Activated naive CD4-positive, alpha-beta T cell treated with Interleukin-2 at 50 U/mL for 16 hours (primary cell): ENCODE results near the gene OTUD3.
"Not testable (repeated sequence)": the region's sequence is repeated elsewhere in the genome, so short reads cannot be mapped to it uniquely, and the experiment has no call there.

Experiments
- DNase-seq: peaks from one replicate; pipeline ENCODE4 v3.0.0-alpha.2; 2020

The OTUD3 gene

GRCh38 chr1:19882111-19883071 is at the start of gene OTUD3:
Gene OTUD3 (plus strand): TSS chr1:19882395. CDS start chr1:19882514, 119 bp downstream.
- peak; percentile 96 for DNase-seq

DNA sequence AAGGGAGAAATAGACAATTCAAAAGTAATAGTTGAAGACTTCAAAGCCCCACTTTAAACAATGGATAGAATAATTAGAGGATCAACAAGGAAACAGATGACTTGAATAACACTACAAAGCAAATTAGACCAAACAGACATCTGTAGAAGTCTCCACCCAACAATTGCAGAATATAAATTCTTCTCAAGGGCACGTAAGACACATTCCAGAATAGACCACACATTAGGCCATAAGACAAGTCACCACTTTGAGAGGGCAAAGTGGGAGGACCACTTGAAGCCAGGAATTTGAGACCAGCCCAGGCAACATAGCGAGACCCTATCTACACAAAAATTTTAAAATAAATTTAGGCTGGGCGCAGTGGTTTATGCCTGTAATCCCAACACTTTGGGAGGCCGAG is 46.6 kb upstream of the OTUD3 start:
- DNase-seq = no peak

- DNase-seq = no peak
These were observed 44.3 kb upstream of the OTUD3 start for GRCh38 chr1:19837866-19838265.

- no peak for DNase-seq
These were observed 42.0 kb upstream of the OTUD3 start for GRCh38 chr1:19840228-19840627.

DNA sequence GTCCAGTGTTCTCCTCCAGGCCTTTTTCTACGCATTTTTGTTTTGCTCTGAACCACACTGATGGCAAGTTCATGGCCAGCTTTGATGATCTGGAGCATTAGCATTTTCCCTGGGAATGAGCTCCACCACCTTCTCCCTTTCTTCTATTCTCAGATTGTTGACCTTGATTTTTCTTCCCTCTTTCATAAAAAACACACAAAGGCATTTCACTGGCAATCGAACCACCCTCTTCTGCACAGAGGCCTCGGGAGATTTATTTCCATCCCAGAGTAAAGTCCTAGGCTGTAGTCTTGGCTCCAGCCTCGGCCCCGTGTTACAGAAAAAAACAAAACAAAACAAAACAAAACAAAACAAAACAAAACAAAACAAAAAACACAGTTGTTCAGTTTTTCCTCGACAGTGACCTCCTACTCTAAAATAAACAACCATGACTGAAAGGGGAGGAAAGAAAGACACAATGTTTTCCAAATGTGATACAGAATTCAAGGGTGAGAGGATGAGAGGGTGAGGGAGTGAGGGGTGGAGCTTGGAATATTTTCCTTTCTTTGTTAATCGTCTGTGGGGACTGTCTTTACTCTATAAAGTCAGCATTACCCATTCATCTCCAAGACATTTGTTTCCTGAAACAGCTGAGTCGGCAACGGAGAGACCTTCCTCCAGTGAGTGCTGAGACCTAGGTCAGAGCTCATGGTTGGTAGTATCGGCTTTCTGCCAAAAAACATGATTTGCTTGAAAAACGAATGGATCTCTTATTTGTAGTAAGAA is 37.3 kb upstream of the OTUD3 start:
- DNase-seq = no peak

GRCh38 chr1:19845555-19845954 is 36.6 kb upstream of the OTUD3 start:
- no peak for DNase-seq

- DNase-seq = no peak
These were observed 35.9 kb upstream of the OTUD3 start for GRCh38 chr1:19846338-19846737.

DNA sequence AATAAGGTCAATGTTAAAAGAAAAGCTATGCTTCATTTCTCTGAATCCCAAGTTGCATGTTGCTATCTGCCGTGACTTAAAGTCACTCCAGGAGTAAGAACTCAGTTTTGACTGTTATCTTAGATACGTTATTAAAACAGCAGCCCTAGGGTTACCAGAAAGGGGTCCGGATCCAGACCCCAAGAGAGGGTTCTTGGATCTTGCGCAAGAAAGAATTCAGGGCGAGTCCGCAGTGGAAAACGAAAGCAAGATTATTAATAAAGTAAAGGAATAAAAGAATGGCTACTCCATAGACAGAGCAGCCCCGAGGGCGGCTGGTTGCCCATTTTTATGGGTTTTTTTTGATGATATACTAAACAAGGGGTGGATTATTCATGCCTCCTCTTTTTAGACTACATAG is 34.9 kb upstream of the OTUD3 start:
- not testable (repeated sequence) for DNase-seq

DNA sequence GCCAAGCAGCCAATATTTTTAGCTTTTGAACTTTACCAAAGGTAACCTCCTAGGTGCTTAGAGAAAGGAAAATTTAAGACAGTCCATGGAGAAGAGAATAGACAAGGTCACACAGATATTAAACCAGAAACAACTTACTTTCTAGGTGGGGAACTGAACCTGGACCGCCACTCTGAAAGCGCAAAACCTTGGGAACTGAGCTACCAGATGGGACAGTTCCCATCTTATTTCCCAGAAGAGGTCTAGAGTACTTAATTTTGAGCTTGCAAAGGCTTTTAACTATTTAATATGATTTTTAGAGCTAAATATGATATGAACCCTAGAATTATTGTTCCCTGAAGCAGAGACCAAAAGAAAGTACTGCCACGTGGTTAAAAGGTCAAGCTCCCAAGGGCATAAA is 32.9 kb upstream of the OTUD3 start:
- not testable (repeated sequence) for DNase-seq

DNA sequence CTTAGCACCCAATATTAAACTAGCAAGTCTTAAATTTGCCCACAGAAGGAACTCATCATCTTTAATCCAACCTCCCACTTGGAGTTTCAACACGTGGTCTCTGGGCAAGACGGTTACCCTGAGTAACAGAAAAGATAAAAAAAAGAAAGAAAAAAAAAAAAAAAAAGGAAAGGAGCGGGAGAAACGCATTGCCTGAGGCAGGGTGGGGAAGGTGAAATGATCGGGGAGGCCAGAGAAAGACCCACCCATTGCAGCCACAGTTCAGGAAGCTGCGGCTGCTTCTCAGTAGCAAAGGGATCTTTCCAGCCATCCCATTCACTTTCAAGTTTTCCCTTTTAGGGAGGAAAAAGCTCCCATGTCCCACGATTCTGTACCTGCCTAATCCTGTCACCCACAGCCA is 32.0 kb upstream of the OTUD3 start:
- DNase-seq = no peak

DNA sequence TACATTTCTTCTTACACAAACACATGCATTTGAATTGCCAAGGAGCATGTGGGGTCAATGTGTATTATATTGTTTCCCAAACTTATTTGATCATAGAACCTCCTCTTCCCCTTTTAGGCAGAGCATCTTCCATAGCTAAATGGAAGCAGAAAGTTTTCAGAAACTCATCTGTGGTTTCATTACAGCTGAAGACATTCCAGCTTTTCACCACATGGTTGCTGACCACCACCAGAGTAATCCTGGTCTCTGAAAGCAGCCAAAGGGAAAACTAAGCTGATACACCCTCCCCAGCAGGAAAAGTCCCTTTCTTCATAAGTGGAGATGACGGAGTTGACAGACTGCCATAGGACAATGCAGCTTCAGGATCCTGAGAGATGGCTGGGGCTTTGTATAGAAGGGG is 30.2 kb upstream of the OTUD3 start:
- DNase-seq = no peak

- no peak for DNase-seq
These were observed 27.3 kb upstream of the OTUD3 start for GRCh38 chr1:19854866-19855265.

DNA sequence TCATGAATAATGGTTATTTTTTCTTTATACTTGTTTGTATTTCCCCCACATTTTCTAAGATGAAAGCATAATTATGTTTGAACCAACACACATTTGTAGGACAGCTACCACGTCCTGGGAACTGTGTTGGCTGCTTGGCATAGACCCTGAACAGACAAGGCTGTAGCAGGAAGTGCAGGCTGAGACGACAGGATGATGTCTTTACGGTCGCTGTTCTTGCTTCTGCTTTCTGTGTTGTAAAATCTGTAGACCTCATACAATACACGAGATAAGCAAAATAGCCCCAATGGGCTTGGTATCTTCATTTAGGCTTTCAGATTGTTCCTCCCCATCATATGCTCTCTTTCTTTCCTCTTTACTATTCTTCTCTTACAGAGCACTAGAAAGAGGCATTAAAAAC is 23.3 kb upstream of the OTUD3 start:
- DNase-seq = no peak

DNA sequence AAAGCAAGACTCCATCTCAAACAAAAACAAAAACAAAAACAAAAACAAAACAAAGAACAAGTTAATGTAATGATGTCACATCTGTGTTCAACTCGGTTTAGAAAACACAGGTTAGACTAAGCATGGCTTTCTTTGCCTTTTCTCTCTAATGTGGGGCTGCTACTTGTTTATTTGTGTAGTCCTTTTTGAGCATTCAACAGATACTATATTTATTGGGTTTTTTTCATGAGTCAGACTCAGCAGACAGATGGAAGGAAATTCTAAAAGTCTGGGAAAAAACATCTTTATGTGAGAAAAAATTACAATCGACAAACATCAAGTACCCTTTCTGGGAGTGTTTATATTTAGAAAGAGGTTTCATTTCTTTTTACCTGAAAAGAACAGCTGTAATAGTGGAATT is 22.3 kb upstream of the OTUD3 start:
- no peak for DNase-seq

GRCh38 chr1:19860418-19860817 is 21.8 kb upstream of the OTUD3 start:
- no peak for DNase-seq

DNA sequence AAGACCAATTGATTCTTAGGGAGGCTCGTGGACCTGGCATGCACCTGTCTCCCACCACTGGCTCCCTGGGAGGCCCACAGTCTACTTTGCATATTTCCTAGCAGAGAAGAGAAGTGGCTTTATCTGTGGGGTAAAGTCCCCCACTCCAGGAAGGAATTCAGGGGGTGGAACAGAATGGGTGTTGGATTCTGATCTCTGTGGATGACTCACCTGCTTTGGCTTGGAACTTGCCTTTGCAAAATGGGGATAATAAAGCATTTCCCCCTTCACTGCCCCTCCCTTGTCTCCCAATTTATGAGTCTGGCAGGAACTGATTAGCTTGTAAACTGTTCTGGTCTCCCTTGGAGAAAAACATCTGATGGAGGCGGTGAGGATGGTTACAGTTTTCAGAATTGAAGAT is 21.2 kb upstream of the OTUD3 start:
- DNase-seq = no peak

GRCh38 chr1:19861842-19862530 is 20.2 kb upstream of the OTUD3 start:
- no peak for DNase-seq

GRCh38 chr1:19862944-19863343 is 19.3 kb upstream of the OTUD3 start:
- no peak for DNase-seq

GRCh38 chr1:19864570-19865160 is 17.5 kb upstream of the OTUD3 start:
- DNase-seq = no peak

- no peak for DNase-seq
These were observed 16.2 kb upstream of the OTUD3 start for GRCh38 chr1:19866029-19866428.

DNA sequence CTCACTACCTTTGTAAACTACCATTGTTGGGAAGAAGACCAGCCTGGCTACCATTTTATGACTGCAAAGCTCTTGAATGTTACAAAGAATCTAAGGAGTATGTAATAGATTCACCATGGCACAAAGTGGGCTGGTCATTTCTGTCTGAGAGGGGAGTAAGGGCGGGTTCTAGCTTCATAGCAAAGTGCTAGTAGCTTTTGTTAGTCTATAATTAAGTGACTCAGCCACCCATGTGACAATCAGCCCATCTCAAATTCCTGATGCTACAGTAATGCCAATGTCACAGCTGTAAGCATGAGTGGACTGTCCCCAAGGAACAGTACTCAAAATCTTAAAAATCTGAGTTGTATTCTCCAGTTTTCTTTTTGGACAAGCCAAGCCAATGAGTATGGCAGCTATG is 15.4 kb upstream of the OTUD3 start:
- DNase-seq = no peak

DNA sequence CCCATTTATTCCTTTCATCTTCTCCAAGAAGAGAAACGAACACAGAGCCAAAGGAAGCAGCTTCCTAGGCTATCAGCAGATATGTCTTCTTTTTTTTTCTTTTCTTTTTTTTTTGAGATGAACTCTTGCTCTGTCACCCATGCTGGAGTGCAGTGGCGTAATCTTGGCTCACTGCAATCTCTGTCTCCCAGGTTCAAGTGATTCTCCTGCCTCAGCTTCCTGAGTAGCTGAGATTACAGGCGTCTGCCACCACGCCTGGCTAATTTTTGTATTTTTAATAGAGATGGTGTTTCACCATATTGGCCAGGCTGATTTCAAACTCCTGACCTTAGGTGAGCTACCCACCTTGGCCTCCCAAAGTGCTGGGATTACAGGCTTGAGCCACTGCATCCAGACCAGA is 13.6 kb upstream of the OTUD3 start:
- DNase-seq = not testable (repeated sequence)

DNA sequence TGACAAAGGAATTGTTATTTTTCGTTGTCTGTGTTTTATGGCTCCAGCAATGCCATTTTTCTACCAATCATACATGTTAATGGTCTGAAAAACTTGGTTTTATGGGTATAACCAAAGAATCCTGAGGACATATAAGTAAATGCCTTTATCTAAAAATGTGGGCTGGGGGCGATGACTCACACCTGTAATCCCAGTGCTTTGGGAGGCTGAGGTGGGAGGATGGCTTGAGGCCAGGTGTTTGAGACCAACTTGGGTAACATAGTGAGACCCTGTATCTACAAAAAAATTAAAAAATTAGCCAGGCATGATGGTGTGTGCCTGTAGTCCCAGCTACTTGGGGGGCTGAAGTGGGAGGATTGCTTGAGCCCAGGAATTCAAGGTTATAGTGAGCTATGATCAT is 12.7 kb upstream of the OTUD3 start:
- DNase-seq = not testable (repeated sequence)
